Activated T-cell treated with anti-CD3 and anti-CD28 coated beads, Interleukin-2, amount 50 U/mL, for 72 hours (primary cell): ENCODE results near the gene DEUP1. TPM values are rescaled to one million over a fixed set of nuclear protein-coding genes. Genes with fewer than 3 reads are reported as not detected.
"Not testable (repeated sequence)": the region's sequence is repeated elsewhere in the genome, so short reads cannot be mapped to it uniquely, and the experiment has no call there.

Experiments used
- ATAC-seq, 2 donors: fragments of 150-1000 bp; cut with Tn5 transposase; replicated peaks in 1 of 2; 2 replicates each; pipeline ENCODE4 v1.10.0; 2021; ENCODE audit warnings: moderate library complexity in 2 of 2, mild to moderate bottlenecking in 1 of 2
- DNase-seq, 2 donors: peaks; one replicate each; pipeline ENCODE4 v3.0.0; 2021 to 2022; ENCODE audit warnings: mixed read lengths in 1 of 2
- H3K27ac Mint-ChIP-seq: one replicate; pipeline ENCODE4 v1.8.0; 2022; ENCODE audit warnings: mild to moderate bottlenecking, moderate library complexity, mixed read lengths
- H3K27me3 Mint-ChIP-seq: one replicate; pipeline ENCODE4 v1.8.0; 2022; ENCODE audit warnings: low read depth, mixed read lengths
- H3K36me3 Mint-ChIP-seq, 2 donors: one replicate each; pipeline ENCODE4 v1.8.0; 2022; ENCODE audit warnings: mixed read lengths in 2 of 2, mild to moderate bottlenecking in 1 of 2; ENCODE audit not compliant: insufficient read depth in 2 of 2
- H3K4me1 Mint-ChIP-seq: one replicate; pipeline ENCODE4 v1.8.0; 2022; ENCODE audit warnings: low read depth, mixed read lengths
- H3K4me3 Mint-ChIP-seq, 2 donors: one replicate each; pipeline ENCODE4 v1.8.0; 2022; ENCODE audit warnings: mild to moderate bottlenecking in 2 of 2, mixed read lengths in 2 of 2, moderate library complexity in 2 of 2
- H3K9me3 Mint-ChIP-seq, 2 donors: one replicate each; pipeline ENCODE4 v1.8.0; 2022; ENCODE audit warnings: mixed read lengths in 2 of 2
- total RNA-seq, 2 donors: library from RNA; stranded (reverse); gene quantifications; one replicate each; pipeline ENCODE4 v1.2.3, GENCODE V29; 2022

Gene DEUP1
- total RNA-seq, 2 donors from 2014 or later: not detected

- H3K27me3 Mint-ChIP-seq: peaks cover 8% of the 10 kb centered on the region
- H3K36me3 Mint-ChIP-seq: no peaks in the 10 kb centered on the region
- ATAC-seq: no peak
- no peak overlapping the region for H3K4me3 Mint-ChIP-seq
- no peaks in the 10 kb centered on the region for H3K4me1 Mint-ChIP-seq
- no peak for DNase-seq
- H3K27ac Mint-ChIP-seq: no peak overlapping the region
- no peaks in the 10 kb centered on the region for H3K9me3 Mint-ChIP-seq
Measured at GRCh38 chr11:93389737-93390136, 59.2 kb downstream of the DEUP1 start.

- no peak for ATAC-seq
- no peaks in the 10 kb centered on the region for H3K4me1 Mint-ChIP-seq
- no peaks in the 10 kb centered on the region for H3K36me3 Mint-ChIP-seq
- H3K27ac Mint-ChIP-seq: no peak overlapping the region
- no peak overlapping the region for H3K4me3 Mint-ChIP-seq
- H3K27me3 Mint-ChIP-seq: peaks cover 17% of the 10 kb centered on the region
- no peak for DNase-seq
- H3K9me3 Mint-ChIP-seq: no peaks in the 10 kb centered on the region
Measured at GRCh38 chr11:93392867-93393266, 62.3 kb downstream of the DEUP1 start.

GRCh38 chr11:93393386-93393785, 62.8 kb downstream of the DEUP1 start:
- ATAC-seq (no peak), DNase-seq (no peak)
- H3K4me3 Mint-ChIP-seq: no peak overlapping the region
- peaks cover 17% of the 10 kb centered on the region for H3K27me3 Mint-ChIP-seq
- no peak overlapping the region for H3K27ac Mint-ChIP-seq
- no peaks in the 10 kb centered on the region for H3K9me3 Mint-ChIP-seq
- H3K4me1 Mint-ChIP-seq: no peaks in the 10 kb centered on the region
- H3K36me3 Mint-ChIP-seq: no peaks in the 10 kb centered on the region

GRCh38 chr11:93394488-93394887, 63.9 kb downstream of the DEUP1 start:
- no peak overlapping the region for H3K4me3 Mint-ChIP-seq
- peaks cover 9% of the 10 kb centered on the region for H3K27me3 Mint-ChIP-seq
- no peaks in the 10 kb centered on the region for H3K36me3 Mint-ChIP-seq
- ATAC-seq (no peak), DNase-seq (no peak)
- no peak overlapping the region for H3K27ac Mint-ChIP-seq
- no peaks in the 10 kb centered on the region for H3K9me3 Mint-ChIP-seq
- no peaks in the 10 kb centered on the region for H3K4me1 Mint-ChIP-seq

- Mint-ChIP-seq H3K36me3 (no peaks in the 10 kb centered on the region), H3K4me3 (no peak overlapping the region), H3K9me3 (no peaks in the 10 kb centered on the region), H3K27ac (no peak overlapping the region), H3K4me1 (no peaks in the 10 kb centered on the region), H3K27me3 (peaks cover 9% of the 10 kb centered on the region)
- no peak for DNase-seq
- ATAC-seq: no peak
Measured at GRCh38 chr11:93396316-93396715, 65.8 kb downstream of the DEUP1 start.

- no peak for DNase-seq
- peaks cover 6% of the 10 kb centered on the region for H3K4me1 Mint-ChIP-seq
- H3K36me3 Mint-ChIP-seq: no peaks in the 10 kb centered on the region
- no peaks in the 10 kb centered on the region for H3K27me3 Mint-ChIP-seq
- H3K4me3 Mint-ChIP-seq: no peak overlapping the region
- no peak overlapping the region for H3K27ac Mint-ChIP-seq
- ATAC-seq: no peak
- H3K9me3 Mint-ChIP-seq: peaks cover 0 to 2% of the 10 kb centered on the region in 2 donors
Measured at GRCh38 chr11:93403930-93404329, 73.4 kb downstream of the DEUP1 start.

- DNase-seq (peak; percentile 3 to 5), ATAC-seq (peak; percentile 92 to 93)
- no peak overlapping the region for H3K27ac Mint-ChIP-seq
- no peaks in the 10 kb centered on the region for H3K27me3 Mint-ChIP-seq
- H3K36me3 Mint-ChIP-seq: no peaks in the 10 kb centered on the region
- peaks cover 6% of the 10 kb centered on the region for H3K4me1 Mint-ChIP-seq
- peak overlapping the region in 1 of 2 donors; percentile 8 for H3K4me3 Mint-ChIP-seq
- no peaks in the 10 kb centered on the region for H3K9me3 Mint-ChIP-seq
Measured at GRCh38 chr11:93407777-93408401, 77.3 kb downstream of the DEUP1 start.

GRCh38 chr11:93410441-93410840, 79.9 kb downstream of the DEUP1 start:
- Mint-ChIP-seq H3K36me3 (no peaks in the 10 kb centered on the region), H3K4me1 (peaks cover 6% of the 10 kb centered on the region), H3K4me3 (no peak overlapping the region), H3K9me3 (no peaks in the 10 kb centered on the region), H3K27ac (no peak overlapping the region), H3K27me3 (no peaks in the 10 kb centered on the region)
- DNase-seq (no peak), ATAC-seq (no peak)

GRCh38 chr11:93411705-93412104, 81.2 kb downstream of the DEUP1 start:
- Mint-ChIP-seq H3K4me1 (peaks cover 6% of the 10 kb centered on the region), H3K27me3 (no peaks in the 10 kb centered on the region), H3K9me3 (no peaks in the 10 kb centered on the region), H3K36me3 (no peaks in the 10 kb centered on the region), H3K4me3 (no peak overlapping the region), H3K27ac (no peak overlapping the region)
- ATAC-seq (no peak), DNase-seq (no peak)

- no peaks in the 10 kb centered on the region for H3K27me3 Mint-ChIP-seq
- H3K9me3 Mint-ChIP-seq: no peaks in the 10 kb centered on the region
- no peak overlapping the region for H3K4me3 Mint-ChIP-seq
- no peaks in the 10 kb centered on the region for H3K36me3 Mint-ChIP-seq
- no peaks in the 10 kb centered on the region for H3K4me1 Mint-ChIP-seq
- ATAC-seq (no peak), DNase-seq (no peak)
- H3K27ac Mint-ChIP-seq: no peak overlapping the region
Measured at GRCh38 chr11:93432247-93432646, 101.7 kb downstream of the DEUP1 start.

GRCh38 chr11:93443232-93443631, 112.7 kb downstream of the DEUP1 start:
- Mint-ChIP-seq H3K9me3 (peaks cover 8 to 10% of the 10 kb centered on the region in 2 donors), H3K27me3 (peaks cover 18% of the 10 kb centered on the region)
- not testable (repeated sequence) for H3K4me1 Mint-ChIP-seq, H3K27ac Mint-ChIP-seq, ATAC-seq, DNase-seq, H3K36me3 Mint-ChIP-seq, H3K4me3 Mint-ChIP-seq

GRCh38 chr11:93444617-93445073, 114.1 kb downstream of the DEUP1 start:
- DNase-seq (peak; percentile 28 to 42), ATAC-seq (peak; percentile 44)
- H3K27ac Mint-ChIP-seq: no peak overlapping the region
- H3K4me1 Mint-ChIP-seq: no peaks in the 10 kb centered on the region
- H3K36me3 Mint-ChIP-seq: peaks cover 0 to 6% of the 10 kb centered on the region in 2 donors
- no peak overlapping the region for H3K4me3 Mint-ChIP-seq
- H3K27me3 Mint-ChIP-seq: peaks cover 18% of the 10 kb centered on the region
- H3K9me3 Mint-ChIP-seq: peaks cover 8 to 10% of the 10 kb centered on the region in 2 donors

GRCh38 chr11:93458286-93458685, 127.7 kb downstream of the DEUP1 start:
- no peak overlapping the region for H3K27ac Mint-ChIP-seq
- no peak for ATAC-seq

GRCh38 chr11:93463666-93464065, 133.1 kb downstream of the DEUP1 start:
- not testable (repeated sequence) for H3K4me1 Mint-ChIP-seq, DNase-seq, H3K36me3 Mint-ChIP-seq, H3K27ac Mint-ChIP-seq, H3K9me3 Mint-ChIP-seq, H3K27me3 Mint-ChIP-seq, H3K4me3 Mint-ChIP-seq, ATAC-seq

More at GRCh38 chr11:93458286-93458685, 127.7 kb downstream of the DEUP1 start:
- Mint-ChIP-seq H3K4me3 (no peak overlapping the region), H3K9me3 (peaks cover 0 to 5% of the 10 kb centered on the region in 2 donors), H3K36me3 (peaks cover 0 to 2% of the 10 kb centered on the region in 2 donors), H3K4me1 (no peaks in the 10 kb centered on the region), H3K27me3 (peaks cover 17% of the 10 kb centered on the region)
- DNase-seq: no peak
